ENCODE measurements around the gene HTT-AS.
"Not testable (repeated sequence)": the region's sequence is repeated elsewhere in the genome, so short reads cannot be mapped to it uniquely, and the experiment has no call there.

DNA sequence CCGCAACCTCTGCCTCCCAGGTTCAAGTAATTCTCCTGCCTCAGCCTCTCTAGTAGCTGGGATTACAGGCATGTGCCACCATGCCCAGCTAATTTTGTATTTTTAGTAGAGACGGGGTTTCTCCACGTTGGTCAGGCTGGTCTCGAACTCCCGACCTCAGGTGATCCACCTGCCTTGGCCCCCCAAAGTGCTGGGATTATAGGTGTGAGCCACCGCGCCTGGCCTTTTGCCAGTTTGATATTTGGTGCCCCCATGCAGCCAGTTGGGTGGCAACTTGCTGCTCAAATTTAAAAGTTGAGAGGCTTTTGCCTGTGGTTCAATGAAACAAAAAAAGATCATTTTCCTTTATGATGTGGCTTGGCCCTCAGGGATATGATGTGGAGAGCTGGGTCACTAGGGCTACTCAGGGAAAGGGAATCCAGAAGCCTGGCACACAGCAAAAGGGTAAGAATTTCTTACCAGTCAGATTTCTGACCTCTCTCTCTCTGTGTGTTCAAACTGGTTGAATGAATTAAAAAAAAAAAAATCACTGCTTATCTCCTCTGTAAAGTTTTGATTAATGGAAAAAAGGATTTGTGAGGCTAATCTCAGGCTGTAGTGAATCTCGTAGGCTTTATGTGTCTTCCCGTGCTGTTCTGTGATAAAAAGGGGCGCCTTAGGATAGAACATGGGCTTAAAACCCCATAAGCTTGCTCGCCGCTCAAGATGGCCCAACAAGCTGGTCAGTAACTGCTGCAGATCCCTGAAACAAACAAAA lies 23.0 kb downstream of the HTT-AS start:
- TF ChIP-seq, protein P1, sequence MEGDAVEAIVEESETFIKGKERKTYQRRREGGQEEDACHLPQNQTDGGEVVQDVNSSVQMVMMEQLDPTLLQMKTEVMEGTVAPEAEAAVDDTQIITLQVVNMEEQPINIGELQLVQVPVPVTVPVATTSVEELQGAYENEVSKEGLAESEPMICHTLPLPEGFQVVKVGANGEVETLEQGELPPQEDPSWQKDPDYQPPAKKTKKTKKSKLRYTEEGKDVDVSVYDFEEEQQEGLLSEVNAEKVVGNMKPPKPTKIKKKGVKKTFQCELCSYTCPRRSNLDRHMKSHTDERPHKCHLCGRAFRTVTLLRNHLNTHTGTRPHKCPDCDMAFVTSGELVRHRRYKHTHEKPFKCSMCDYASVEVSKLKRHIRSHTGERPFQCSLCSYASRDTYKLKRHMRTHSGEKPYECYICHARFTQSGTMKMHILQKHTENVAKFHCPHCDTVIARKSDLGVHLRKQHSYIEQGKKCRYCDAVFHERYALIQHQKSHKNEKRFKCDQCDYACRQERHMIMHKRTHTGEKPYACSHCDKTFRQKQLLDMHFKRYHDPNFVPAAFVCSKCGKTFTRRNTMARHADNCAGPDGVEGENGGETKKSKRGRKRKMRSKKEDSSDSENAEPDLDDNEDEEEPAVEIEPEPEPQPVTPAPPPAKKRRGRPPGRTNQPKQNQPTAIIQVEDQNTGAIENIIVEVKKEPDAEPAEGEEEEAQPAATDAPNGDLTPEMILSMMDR (IDR thresholded peaks at IDR 0.05): not testable (repeated sequence)
- TF ChIP-seq POLR2A, POLR2AphosphoS5, EP300 (IDR thresholded peaks at IDR 0.05): not testable (repeated sequence)

Data from stomach (tissue), 4 donors.